Activated CD4-positive, alpha-beta T cell treated with anti-CD3 and anti-CD28 coated beads, Interleukin-2, Interleukin-4, amounts not matched to agents 100 ng/mL and 50 ng/mL, durations not matched to agents 16 hours and 8 hours (primary cell): ENCODE results near the gene NAA60.
"Not testable (repeated sequence)": the region's sequence is repeated elsewhere in the genome, so short reads cannot be mapped to it uniquely, and the experiment has no call there.

Experiments used
- DNase-seq: peaks from one replicate; pipeline ENCODE4 v3.0.0-alpha.2; 2020; ENCODE audit warnings: low spot score

Gene NAA60

DNA sequence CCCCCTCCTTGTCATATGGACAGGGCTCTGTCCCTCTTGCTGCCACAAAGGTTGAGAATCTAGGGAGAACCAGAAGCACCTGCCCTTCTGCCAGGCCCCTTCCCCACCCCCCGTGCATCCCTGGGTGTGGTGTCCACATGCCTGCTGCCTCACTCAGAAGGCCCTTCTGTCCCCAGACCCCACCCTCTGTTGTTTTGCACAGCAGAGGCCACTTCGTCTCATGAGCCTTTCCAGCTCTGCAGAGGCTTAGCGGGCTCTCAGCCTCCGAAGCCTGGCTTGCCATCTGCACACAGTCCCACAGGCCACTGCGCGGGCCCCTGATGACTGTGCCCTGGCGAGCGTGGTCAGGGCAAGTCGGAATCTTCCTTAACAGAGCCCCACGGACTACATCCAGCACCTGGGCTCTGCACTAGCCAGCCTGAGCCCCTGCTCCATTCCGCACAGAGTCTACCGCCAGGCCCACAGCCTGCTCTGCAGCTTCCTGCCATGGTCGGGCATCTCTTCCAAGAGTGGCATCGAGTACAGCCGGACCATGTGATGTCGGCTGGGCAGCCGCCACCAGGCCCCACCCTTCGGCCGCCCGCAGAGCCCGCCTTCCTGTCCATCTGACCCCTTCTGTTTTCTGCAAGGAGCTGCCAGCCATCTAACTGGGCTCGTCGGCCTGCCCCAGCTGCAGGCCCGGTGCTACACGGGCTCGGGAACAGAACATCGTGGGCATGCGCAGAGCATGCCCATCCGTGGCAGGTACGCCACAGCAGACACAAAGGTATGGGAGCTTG is 41.0 kb downstream of the NAA60 start:
- DNase-seq: no peak

DNA sequence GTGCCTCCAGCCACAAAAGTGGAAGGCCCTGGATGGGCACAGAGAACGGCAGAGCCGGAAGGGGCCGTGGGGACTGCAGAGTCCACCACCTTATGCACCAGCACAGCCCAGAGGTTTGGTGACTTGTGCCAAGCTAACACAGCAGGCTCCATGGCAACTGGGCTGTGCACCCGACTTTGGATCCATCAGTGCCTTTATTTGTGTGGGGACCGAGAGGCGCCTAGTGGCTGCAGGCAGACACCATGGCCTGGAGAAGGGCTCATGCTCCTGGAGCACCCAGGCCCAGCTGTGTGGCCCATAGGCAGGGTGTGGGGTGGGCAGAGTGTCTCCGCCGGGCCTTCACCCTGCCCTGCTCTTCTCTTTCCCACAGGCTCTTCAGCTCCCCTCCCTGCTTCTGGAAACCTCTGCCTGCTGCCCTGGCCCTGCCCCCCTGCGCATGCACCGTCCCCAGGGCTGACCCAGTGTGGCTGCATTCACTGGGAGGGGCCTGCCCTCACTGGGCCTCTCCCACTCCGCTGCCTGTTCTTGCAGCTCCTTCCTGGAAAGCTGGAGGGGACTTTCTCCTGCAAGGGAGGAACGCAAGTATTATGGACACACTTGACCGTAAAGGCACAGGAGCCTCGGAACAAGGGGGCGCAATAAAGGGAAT is 41.7 kb downstream of the NAA60 start:
- no peak for DNase-seq

DNA sequence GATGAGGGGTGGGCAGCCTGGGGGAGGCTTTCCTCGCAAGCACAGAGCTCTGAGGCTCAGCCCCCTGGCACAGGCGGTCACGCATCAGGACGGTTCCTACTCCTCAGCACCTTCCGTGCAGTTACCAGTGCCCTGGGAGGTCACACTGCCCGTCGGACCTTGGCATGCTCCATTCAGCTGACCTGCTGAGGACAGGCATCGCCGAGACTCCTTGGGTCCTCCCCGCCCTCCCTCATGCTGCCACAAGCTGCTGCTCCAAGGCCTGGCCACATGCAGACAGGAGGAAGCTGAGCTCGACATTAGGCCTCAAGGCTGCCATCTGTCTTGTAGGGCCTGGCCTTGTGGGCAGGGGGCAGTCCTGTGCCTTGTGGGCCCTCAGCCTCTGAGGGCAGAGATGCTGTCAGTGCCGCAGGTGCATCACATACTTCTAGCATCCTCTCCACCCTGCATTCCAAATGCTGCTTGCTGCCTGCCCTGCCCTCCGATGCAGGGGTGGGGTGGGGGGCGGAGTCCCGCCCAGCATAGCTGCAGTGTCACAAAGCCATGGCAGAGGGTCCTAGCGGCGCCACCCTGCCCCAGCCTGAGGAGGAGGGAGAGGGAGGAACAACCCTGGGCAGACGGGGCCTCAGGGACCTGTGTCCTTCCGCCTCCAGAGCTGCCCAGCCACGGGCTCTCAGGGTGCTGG is 42.5 kb downstream of the NAA60 start:
- no peak for DNase-seq

- no peak for DNase-seq
Measured at GRCh38 chr16:3486506-3487215, 43.2 kb downstream of the NAA60 start.

- DNase-seq: no peak
Measured at GRCh38 chr16:3487521-3488410, 44.3 kb downstream of the NAA60 start.

DNA sequence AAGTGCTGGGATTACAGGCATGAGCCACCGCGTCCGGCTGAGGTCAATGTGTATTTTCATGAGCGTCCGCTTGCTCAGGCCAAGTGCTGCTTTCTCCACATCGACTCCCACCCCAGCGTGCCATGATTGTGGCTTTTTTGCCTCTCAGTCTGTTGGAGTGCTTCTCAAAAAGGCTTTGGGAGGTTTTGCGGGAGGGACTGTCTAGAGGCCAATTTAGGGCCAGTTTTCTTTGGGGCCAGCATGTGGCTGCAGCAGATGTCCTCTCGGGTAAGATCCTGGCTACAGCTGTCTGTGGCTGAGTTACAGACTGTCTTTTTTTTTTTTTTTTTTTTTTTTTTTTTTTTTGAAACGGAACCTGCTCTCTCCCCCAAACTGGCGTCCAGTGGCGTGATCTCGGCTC is 45.3 kb downstream of the NAA60 start:
- no peak for DNase-seq

DNA sequence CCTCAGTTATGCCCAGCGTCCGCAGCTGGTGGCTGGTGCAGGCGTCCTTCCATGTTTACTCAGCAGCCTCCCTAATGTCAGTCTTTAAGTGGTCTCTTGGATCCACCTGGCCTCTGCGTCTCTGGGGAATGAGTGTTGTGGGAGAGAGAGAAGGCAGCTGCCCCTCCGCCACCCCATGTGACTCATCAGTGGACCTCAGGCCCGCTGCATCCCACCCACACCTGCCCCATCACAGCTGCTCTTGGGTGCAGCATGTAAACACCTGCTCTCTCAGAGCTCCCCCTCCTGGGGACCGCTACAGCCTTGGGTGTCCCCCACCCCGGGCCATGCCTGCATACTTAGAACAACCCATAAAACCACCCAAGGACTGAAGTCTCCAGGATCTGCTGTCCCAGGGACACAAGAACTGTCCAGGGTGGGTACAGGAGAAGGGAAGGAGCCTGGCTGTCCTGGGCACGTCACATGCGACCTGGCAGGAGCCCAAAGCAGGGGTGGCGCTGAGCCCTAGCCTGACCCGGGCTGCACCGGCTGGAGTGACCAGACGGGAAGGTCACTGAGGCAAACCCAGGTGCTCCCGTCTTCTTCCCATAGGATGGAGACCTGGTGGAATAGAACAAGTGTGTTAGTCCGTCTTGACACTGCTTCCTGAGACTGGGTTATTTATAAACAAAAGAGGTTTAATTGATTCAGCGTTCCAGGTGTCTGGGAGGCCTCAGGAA is 47.6 kb downstream of the NAA60 start:
- no peak for DNase-seq

- no peak for DNase-seq
Measured at GRCh38 chr16:3492356-3492755, 48.9 kb downstream of the NAA60 start.

DNA sequence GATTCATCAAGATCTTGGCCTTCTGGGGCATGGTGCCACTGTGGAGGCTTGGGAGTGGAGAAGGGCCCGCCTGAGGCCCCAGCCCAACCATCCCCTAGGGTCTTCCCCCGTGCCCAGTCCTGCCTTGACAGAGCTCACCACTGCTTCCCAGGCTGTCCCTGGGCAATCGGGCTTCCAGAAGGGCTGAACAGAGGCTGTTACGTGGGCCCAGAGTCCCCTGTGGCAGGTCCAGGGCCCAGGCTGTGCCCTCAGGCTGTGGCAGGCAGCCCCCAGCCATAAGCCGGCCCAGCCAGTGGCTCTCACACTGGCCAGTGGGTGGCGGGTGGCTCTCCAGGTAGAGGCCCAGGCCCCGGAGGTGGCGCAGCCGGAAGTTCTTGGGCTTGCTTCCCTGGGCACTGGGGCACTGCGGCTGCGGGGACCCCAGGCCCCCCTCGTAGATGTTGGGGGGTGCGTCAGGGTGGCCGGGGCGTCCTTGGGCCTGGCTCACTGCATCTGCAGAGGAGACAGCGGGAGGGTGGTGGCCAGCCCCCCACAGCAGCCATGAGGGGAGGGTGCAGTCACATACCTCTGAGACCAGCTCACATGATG is 51.0 kb downstream of the NAA60 start:
- no peak for DNase-seq

DNA sequence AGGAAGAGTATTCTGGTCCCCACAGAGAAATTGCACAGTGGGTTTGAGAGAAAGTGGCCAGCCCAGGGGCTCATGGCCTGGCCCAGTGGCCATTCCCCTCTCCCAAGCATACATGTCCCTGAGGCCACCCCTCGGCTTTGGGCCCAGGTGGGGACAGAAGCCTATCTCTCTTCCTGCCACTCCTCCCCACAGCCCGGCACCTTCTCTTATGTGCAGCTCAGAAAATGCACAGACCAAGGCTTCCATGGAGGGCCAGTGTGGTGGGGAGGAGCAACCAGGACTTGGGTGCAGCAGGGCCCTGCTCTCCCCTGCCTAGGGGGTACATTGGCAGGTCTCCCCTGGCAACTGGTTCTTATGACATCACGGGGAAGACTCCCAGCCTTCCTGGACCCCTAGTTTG is 51.7 kb downstream of the NAA60 start, which contains the start of gene C16orf90:
Gene C16orf90, minus strand, starts transcription at position 314 of the 400 bp plus-strand sequence. Its CDS starts 68 bp downstream, at position 246.
- DNase-seq: no peak

DNA sequence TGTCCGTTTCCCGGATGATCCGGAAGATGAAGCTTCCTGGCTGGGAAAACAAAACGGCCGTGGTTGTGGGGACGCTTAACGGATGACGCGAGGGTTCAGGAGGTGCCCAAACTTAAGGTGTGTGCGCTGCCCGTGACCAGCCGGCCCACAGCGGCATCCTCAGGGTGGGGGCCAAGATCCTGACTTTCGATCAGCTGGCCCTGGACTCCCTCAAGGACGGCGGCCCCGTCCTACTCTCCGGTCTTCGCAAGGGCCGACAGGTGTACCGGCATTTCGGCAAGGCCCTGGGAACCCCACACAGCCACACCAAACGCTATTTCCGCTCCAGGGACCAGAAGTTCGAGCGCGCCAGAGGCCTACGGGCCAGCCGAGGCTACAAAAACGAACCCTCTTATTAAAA is 52.9 kb downstream of the NAA60 start:
- DNase-seq: no peak

DNA sequence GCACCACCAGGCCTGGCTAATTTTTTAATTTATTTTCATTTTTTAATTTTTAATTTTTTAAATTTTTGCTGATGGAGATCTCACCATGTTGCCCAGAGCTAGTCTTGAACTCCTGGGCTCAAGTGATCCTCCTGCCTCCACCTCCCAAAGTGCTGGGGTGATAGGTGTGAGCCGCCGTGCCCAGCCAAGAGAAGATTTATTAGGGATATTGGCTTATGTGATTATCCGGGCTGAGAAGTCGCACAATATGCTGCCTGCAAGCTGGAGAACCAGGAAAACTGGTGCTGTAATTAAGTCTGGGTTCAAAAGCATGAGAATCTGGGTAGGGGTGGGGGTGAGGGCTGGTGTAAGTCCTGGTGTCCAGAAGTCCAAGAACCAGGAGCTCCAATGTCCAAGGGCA is 54.3 kb downstream of the NAA60 start:
- DNase-seq: no peak

GRCh38 chr16:3498988-3499387 is 55.5 kb downstream of the NAA60 start:
- DNase-seq: no peak

DNA sequence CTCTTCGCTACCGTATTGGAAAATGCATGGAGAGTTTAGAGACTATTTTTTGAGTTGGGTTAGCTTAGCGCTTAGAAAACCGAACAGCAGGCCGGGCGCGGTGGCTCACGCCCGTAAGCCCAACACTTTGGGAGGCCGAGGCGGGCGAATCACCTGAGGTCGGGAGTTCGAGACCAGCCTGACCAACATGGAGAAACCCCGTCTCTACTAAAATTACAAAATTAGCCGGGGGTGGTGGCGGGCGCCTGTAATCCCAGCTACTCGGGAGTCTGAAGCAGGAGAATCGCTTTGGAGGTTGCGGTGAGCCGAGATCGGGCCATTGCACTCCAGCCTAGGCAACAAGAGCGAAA is 57.9 kb downstream of the NAA60 start:
- DNase-seq: not testable (repeated sequence)

GRCh38 chr16:3501783-3502400 is 58.4 kb downstream of the NAA60 start:
- DNase-seq: no peak

- peak; percentile 68 for DNase-seq
Measured at GRCh38 chr16:3503523-3503922, 60.0 kb downstream of the NAA60 start.

DNA sequence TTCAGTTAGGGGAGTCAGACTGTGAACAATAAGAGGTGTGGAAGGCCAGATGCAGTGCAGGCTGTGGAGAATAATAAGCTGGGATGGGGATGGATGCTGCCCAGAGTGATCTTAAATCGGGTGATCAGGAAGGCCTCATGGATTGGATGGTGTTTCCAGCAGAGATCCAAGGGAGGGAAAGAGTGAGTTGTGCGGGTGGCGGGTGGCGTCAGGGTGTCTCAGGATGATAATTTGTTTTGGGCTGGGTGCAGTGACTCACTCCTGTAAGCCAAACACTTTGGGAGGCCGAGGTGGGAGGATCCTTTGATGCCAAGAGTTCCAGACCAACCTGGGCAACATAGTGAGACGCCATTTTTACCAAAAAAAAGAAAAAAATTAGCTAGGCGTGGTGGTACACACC is 65.3 kb downstream of the NAA60 start:
- no peak for DNase-seq

DNA sequence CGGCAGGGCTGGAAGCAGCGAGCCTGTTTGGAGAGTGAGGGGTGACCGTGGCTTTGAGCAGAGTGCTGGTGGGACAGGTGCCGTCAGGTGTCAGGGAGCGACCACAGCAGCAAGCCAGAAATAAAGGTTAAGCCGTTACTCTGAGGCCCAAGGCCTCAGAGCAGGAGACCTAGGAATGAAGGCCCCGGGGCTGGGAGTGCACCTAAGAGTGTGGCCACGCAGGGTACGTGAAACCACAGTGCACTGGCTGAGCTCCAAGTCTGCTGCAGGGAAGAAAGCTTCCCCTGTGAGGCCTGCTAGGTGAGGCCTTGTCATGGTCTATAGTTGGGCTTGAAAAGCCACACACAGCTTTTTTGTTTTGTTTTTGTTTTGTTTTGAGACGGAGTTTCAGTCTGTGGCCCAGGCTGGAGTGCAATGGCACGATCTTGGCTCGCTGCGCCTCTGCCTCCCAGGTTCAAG is 66.0 kb downstream of the NAA60 start:
- peak; percentile 78 for DNase-seq

DNA sequence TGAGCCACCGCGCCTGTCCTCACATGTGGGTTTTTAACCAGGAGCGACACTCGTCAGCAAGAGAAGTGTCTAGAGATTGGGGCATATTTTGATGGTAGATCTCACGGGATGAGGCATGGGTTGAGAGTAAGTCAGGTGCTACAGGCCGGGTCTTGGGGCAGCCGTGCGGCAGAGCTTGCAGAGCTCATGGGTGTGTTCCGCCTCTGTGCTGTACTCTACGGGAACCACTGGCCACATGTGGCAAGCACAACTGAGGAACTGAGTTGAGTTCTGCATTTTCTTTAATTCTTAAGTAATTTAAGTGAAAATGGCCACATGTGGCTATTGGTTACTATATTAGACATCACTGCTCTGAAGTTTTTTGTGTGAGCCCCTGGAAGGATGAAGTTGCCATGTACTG is 66.9 kb downstream of the NAA60 start:
- DNase-seq: no peak
